NCI-H524 treated with DMSO at 0.1 percent for 48 hours (cell line): ENCODE measurements around the gene TTLL10.
"Not testable (repeated sequence)": the region's sequence is repeated elsewhere in the genome, so short reads cannot be mapped to it uniquely, and the experiment has no call there.

Source experiments
- DNase-seq: peaks from one replicate; lab custom pipeline; 2025; lab: John Stamatoyannopoulos, UW

The TTLL10 gene

DNA sequence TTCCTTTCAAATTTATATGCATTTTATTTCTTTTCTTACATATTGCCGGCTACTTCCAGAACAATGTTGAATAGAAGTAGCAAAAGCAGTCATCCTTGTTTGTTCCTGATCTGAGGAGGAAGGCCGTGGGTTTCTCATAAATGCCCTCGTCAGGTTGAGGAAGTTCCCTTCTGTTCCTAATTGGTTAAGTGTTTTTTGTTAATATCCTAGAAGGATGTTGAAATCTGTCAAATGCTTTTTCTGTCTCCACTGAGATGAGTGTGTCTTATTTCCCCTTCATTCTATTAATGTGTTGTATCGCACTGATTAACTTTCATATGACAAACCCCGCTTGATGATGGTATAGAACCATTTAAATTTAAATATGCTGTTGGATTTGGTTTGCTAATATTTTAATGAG lies 15.4 kb downstream of the TTLL10 start:
- no peak for DNase-seq

DNA sequence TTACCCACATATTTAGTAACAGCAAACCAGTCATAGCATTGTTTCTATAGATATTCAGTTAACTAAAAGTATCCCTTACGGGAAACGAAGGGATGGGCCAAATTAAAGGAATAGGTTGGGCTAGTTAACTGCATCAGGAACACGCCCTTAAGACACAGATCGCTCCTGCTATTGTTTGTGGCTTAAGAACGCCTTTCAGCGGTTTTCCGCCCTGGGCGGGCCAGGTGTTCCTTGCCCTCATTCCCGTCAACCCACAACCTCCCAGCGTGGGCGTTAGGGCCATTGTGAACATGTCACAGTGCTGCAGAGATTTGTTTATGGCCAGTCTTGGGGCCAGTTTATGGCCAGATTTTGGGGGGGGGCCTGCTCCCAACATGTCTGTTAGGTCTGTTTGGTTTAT lies 18.1 kb downstream of the TTLL10 start:
- no peak for DNase-seq

DNA sequence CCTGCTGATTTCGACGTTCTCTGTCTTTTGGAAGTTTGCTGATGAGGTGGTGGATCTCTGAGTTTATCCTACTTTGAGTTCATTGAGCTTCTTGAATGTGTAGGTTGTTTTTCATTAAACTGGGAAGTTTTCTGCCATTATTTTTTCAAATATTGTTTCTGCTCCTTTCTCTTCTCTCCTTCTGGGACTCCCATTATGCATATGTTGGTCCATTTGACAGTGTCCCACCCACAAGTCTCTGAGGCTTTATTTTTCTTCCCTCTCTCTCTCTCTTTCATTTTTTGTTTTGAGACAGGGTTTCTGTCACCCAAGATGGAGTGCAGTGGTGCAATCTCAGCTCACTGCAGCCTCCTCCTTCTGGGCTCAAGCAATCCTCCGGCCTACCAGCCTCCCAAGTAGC lies 21.0 kb downstream of the TTLL10 start:
- no peak for DNase-seq

DNA sequence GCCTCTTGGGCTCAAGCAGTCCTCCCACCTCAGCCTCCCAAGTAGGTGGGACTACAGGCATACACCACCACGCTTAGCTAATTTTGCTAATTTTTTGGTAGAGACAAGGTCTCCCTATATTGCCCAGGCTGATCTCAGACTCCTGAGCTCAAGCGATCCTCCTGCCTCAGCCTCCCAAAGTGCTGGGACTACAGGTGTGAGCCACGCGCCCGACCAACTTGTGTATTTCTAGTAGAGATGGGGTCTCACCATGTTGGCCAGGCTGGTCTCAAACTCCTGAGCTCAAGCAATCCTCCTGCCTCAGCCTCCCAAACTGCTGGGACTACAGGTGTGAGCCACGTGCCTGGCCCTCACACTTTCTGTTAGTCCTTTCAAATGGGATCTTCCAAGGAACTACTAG lies 22.0 kb downstream of the TTLL10 start:
- not testable (repeated sequence) for DNase-seq

DNA sequence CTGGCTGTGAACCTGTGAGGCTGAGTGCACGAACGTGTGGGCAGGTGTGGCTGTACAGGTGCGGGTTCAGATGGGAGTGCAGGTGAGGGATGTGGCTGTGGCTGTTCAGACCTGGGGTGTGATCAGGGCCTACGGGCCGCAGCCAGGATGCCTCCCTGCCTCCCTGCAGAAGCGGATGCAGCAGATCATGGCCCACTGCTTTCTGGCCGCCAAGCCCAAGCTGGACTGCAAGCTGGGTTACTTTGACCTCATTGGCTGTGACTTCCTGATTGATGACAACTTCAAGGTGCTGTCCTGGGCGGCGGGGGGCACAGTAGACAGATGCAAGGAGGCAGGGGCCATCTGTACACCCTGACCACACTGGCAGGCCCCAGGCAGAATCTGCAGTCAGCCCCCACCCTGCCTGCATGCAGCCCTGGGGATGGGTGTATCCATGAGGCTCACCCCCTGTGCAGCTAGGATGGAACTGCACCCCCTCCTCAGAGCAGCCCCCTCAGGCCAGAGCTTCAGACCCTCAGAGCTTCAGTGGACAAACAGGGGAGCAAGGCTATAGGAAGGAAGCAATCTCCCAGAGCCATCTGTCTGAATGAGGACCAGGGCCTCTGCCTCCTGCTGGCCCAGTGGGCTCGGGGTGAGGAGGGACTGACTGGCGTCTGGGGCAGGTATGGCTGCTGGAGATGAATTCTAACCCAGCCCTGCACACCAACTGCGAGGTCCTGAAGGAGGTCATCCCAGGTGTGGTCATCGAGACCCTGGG lies 22.9 kb downstream of the TTLL10 start:
- no peak for DNase-seq

DNA sequence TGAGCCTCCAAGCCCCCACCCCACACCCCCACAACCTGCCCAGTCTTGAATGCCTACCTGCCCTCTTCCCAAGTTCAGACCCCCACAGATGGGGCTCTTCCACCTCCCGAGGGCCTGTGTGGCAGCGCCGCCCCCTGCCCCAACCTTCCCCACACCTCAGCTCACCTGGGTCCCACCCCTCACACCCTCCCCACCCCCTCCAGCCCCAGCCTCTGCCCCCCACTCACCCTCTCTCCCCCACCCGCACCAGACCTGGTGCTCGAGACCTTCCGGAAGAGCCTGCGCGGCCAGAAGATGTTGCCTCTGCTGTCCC lies 23.5 kb downstream of the TTLL10 start:
- DNase-seq = no peak

DNA sequence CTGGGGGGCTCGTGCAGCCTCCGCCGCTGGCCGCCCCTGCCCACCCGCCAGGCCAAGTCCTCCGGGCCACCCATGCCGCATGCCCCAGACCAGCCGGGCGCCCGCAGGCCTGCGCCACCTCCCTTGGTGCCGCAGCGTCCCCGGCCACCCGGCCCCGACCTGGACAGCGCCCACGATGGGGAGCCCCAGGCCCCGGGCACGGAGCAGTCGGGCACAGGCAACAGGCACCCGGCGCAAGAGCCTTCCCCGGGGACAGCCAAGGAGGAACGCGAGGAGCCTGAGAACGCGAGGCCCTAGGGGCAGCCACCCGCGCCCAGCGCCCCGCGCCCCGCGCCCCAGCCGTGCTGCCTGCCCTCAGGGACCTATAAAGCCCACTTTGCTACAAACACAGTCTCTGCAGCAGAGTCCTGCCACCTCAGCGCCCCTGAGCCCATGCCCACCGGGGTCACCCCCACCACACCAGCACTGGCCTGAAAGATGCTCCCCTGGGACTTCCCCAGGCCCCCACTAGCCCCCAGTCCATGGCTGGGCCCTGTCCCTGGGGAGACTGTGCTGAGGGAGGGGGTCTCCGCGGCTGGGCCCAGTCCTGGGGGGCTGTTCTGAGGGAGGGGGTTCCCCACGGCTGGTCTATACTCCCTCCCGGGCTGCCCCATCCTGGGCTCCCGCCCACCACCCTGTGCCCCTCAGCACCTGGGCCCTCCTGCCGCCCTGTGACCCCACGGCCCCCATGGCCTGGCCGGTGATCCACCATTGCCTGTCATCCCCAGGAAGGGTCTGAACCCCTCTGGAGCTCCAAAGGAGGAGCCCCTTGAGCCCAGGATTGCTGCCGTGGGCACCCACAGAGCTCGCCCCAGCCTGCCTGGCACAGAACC lies 24.1 kb downstream of the TTLL10 start:
- DNase-seq = no peak

DNA sequence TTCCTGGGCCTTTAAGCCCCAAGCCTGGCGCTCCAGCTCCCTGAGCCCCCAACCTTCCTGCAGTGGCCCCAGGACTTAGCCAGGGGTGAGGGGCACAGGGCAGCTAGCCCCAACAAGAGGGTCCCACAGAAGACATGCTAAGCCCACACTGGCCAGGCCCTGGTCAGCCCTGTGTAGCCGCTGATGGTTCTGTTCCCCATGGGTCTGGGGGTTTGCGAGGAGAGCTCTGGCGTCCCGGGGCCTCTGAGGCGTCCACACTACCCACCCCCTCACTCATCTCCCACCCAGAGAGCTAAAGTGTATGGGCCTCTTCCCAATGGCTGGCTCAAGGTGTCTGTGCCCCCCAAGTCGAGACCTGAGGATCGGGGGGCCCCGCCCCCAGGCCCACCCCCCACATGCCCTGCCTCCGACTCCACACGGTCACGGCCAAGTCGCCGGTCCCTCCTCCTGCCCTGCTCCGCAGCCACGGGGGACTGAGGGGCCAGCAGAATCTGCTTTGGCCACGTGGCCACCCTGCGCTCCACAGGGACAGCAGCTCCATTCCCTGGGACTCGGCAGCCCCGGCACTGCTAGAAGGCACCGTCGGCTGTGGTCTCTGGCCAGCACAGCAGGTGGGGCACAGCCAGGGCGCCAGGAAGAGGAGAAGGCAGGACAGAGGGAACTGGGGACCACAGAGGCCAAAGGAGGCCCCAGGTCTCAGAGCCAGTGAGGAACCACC lies 24.9 kb downstream of the TTLL10 start:
- no peak for DNase-seq

DNA sequence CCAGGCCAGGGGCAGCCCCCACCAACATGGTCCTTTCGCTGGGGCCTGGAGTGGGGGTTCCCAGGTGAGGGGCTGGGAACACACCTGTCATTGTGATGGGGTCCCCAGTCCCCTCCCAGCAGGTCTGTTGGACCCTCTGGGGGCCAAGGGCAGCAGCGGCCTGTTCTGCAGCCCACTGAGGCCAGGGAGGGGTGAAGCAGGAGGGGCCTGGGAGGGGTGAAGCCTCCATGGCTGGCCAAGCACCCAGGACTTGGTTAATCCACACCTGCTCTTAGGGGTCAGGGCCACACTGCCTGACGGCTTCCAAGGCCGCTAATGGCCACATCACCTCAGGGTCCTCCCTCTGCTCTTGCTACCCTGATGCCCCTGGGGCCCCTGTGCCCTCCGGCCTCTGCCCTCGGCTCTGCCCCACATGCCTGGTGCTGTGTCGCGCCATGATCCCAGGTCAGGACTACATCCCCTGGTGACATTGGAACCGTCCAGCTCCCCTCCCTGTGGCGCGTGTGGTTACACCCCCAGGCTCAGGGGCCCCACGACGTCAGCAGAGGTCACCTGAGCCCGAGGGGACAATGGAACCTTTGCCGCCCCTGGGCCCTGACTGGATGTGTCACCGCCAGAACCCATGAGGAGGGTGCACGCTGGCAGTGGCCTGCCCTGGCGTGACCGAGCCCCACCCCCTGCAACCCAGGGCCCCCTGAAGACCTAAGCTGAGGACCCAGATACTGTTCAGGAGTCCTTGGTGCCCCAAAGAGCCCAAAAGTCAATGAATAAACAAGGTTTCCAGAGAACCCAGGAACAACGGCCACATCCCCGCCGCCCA lies 25.7 kb downstream of the TTLL10 start:
- no peak for DNase-seq

DNA sequence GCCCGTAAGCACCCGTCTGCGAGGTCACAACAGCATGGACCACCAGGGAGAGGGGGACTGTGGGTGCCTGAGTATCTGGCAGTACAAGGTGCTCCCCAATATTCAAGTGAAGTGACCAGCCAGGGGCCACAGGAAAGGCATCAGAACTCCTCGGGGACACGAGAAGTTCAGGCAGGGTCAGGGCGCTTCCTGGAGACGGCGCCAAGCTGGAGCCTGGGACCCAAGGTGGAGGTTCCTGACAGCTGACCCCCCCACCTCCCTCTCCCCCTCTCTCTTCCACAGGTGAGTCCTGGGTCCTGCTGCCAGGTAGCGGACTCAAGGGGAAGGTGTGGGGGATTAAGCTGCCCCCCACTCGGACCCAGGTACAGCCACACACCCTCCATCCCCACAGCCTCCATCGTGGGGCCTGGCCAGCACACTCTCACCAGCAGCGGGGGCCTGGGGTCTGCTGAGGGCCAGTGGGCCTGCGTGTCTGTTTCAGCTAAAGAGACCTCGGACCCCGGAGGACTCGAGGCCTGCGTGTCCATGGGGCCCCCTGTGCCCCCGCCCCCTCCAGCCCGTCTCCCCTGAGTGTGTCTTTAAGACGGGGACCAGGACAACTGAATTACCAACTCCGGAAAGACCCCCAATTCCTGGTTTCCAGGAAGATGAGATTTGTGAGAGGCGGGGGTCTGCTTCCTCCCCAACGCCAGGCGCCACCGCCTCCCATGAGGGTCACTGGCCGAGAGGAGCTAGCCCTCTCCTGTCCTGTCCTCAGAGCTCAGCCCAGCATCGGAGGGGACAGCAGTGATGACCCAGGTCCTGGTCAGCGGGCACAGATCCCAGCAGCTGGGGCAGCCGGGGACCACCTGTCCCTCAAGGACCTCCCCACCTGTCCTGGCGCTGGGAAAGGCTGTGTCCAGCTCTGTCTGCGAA lies 26.5 kb downstream of the TTLL10 start:
- no peak for DNase-seq

DNA sequence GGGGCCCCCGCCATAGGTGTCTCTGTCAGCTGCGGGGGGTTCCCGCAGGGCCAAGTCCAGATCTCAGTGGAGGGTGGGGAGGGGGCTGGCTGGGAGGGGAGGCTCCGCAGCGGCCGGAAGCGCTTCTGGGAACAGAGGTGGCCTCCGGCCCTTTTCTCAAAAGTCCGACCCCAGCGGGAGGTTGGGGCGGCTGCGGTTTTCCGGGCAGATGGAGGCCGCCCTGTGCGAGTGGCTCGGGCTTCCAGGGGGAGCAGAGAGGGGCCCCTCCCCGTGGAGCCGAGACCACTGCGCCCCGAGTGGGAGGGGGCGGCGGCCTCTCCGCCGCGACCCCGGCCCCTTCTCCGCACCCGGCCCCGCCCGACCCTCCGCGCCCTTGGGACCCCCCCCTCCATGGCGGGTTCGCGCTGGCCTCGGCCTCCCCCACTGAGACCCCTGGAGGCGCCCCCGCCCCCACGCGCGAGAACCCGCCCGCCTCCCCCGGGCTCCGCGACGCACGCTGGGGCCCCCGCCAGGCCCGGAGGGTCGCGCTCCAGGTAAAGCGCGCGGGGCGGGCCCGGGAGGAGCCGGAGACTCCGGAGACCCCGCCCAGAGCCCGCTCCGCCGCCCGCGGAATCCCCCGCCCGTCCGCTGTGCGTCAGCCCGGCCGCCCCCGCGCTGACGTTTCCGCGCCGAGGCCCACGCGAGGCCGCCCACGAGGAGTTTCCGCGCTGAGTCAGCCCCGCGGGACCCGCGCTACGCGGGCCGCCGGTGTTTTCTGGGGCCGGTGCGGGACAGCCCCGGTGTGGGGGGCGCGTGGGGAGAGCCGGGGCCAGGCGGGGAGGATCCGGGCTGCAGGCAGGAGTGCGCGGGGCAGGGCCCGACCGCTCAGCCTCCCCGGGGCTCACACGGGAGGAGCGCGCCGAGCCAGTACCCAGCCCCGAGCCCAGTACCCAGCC lies 27.5 kb downstream of the TTLL10 start:
- no peak for DNase-seq

DNA sequence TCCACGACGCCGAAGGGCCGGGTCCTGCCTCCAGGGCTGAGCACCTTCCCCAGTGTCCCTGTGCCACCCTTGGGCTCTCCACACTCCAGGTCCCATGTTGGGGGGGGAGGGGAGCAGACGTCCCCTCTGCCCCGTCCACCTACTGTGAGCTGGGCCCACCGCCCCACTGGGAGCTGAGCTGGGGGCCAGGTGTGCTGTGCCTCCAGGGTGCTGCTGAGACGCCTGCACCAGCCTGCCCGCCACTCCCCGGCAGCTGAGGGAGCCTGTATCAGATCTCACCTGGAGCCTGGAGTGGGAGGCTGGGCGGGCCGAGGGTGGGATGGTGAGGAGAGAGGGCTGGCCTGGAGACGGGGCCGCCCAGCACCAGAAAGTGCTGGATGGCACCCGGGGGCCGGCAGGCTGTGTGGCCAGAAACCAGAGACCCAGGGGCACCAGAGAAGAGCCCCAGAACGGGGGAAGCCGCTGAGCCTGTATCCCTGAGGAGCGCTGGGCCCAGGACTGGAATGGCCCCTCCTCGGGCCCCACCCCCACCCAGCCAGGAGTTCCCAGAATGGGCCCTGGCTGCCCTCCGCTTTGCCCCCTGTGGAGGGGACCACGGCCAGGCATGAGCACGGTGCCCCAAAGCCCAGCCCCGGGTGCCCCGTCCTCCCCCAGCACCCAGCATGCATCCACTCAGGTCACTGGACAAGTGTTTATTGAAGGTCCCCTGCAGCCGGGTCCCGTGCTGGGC lies 29.3 kb downstream of the TTLL10 start:
- no peak for DNase-seq

DNA sequence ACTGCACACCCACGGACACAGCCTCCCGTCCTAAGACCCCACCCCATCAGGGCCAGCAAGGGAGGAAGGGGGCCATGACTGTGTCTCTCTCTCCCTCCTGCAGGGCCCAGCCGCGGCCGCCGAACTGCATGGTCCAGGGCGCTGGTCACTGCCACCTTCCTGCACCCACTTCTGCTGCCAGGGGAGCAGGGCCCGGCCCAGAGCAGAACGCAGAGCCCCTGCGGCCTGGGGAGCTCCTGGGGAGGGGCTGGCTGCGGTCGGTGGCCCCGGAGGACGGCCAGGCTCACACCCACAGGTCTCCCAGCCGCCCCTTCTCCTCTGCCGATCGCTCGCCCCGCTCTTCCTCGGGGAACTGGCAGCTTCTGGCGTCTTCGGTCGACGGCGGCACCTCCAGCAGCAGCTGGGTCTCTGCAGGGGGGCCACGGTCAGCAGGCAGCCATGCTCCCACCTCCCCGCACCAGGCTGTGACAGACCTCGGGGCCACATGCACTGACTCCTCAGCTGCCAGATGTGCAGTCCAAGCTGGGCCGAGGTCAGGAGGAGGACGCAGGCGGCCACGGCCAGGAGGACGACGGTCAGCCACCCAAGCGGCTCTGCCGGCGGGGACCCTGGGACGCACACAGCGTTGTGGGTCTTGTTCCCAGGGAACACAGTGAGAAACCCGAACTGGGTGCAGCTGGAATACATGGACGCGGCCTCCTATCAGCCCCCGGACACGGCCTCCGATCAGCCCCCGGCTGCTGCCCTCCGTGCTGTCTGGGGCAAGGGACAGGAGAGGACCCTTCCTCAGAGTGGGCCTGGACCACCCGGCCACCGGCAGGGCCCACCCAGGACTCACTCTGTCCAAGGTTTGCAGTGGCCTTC lies 30.1 kb downstream of the TTLL10 start:
- no peak for DNase-seq

DNA sequence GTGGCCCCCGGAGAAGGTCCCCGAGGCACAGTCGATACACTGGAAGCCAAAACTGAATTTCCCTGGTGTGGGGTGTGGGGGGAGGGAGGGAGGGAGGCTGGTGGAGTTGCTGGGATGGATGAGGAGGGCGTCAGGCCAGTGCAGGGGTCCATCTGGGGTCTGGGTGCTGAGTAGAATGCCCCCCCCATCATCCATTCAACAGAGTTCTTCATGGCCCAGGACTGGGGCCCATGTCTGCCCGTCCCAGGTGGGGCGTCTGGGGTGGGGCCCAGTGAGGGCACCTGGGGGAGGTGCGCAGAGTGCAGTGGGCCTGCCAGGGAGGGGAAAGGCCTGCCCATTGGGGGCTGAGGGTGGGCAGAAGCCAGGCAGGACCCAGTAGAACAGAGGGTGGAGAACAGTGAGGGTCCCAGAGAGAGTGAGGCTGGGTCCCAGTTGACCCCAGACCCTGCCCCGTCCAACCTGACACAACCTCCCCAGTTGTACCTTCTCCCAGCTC lies 30.8 kb downstream of the TTLL10 start:
- DNase-seq = no peak

DNA sequence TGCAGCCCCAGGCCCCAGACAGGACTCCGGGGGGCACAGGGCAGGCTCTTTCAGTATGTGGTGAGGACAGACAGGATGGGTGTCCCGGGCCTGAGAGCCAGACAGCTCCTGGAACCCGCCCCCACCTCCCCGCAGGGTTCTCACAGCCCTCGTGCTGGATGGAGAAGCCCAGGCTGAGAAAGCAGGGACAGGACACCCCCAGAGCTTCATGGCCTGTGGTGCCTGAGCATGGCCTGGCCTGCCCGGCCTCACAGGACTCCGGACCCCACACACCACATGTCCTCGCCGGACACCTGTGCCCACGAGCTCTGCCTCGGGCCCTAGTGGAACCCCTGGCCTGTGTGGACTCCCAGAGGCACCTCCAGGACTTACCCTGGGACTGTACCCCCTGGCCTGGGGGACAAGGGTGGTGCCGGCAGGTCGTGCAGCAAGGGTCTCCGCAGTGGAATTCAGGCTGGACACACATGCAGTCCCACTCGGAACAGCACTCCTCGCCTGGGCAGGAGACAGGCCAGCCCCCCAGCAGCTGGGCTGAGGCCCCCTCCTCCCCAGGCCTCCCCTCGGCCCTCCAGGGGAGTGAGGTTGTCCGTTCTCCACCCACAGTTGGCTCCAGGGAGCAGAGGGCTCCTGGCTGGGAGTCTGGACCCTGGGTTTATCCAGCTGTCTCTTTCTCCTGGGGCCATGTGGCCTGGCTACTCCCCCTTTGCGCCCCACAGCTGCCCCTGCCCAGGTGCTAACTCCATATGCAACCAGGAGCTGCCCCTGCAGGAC lies 31.5 kb downstream of the TTLL10 start:
- no peak for DNase-seq

DNA sequence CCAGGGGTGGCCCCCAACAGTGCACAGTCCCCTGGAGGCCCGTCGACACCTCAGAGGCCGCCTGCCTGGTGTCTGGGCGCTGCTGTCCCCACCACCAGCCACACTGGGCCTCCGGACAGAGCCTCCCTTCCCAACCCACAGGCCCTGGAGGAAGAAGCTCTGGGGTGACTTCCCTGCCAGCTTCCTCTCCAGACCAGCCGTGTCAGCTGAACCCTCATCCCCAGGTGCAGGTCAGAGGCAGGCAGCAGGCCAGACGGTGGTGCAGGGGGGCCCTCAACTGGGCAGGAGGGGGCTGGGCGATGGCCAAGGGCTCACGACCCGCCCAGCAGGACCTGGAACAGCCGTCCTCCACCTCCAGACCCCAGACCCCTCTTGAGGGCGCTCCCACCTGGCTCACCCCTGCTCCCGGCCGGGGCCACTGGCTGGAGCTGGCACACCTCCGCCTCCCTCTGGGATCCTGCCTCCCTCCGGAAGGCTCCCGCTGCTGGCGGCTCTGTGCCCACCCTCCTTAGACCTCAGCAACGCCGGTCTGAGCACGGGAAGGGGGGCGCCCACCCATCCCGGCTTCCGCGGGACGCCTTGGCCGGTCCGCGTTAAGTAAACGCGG lies 32.2 kb downstream of the TTLL10 start:
- DNase-seq = no peak
